LoVo (cell line): ENCODE data around the gene SMCO2.
A peak's percentile ranks its signal among the peaks of the same experiment; 100 is the strongest.

Experiments
- DNase-seq: peaks from one replicate; pipeline ENCODE4 v3.0.0-alpha.2; 2016; ENCODE audit warnings: low spot score

The SMCO2 gene

GRCh38 chr12:27453421-27453820, 6.9 kb downstream of the SMCO2 start:
- no peak for DNase-seq

DNA sequence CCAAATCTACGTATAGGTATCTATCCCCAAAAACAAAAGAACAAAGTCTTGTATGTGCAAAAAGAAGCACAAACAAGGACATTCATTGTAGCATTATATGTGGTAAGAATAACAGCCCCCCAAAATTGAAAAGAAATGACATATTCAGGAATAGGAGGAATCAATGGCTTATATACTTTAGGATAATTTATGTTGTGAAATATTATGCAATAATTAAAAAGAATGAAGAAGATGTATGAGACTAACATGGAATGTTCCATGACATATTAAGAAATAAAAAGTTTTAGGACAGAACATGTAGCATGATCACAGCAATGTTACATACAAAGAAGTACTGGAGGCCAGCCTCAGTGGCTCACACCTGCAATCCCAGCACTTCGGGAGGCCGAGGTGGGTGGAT, 9.1 kb downstream of the SMCO2 start:
- no peak for DNase-seq

- peak; percentile 51 for DNase-seq
Observed at GRCh38 chr12:27456618-27457017, 10.1 kb downstream of the SMCO2 start.

DNA sequence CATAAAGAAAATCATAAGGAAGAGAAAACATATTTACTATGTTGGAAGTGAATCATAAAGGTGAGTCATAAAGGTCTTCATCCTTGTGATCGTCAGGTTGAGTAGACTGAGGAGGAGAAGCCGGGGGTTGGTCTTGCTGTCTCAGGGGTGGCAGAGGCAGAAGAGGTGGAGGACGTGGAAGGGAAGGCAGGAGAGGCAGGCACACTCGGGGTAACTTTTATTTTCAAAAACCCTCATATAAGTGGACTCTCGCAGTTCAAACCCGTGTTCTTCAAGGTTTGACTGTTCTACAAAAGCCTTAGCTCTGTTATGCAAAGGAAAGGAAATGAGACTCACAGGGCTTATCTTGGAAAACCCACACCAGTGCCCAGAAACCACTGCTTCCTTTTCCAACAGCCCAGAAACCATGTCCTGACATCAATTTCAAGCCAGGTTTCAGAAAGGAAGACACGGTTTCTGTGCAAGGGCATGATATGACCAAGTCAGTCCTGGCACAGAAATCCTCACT, 14.0 kb downstream of the SMCO2 start:
- peak; percentile 89 for DNase-seq

GRCh38 chr12:27462151-27462694, 15.7 kb downstream of the SMCO2 start:
- DNase-seq: no peak

GRCh38 chr12:27462851-27463250, 16.3 kb downstream of the SMCO2 start:
- DNase-seq: no peak

GRCh38 chr12:27463511-27464219, 17.1 kb downstream of the SMCO2 start:
- no peak for DNase-seq

DNA sequence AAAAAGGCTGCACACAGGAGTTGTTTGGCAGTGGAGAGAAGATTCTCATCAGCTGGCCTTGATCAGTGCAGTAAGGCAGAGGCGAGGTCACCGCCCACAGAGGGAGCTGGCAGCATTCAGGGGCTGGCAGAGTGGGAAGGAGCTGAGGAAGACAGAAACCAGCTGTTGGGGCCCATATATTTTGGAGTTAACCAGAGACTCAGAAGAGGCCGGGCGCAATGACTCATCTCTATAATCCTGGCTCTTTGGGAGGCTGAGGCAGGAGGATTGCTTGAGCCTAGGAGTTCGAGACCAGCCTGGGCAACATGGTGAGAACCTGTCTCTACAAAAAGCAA, 17.7 kb downstream of the SMCO2 start:
- DNase-seq: no peak

DNA sequence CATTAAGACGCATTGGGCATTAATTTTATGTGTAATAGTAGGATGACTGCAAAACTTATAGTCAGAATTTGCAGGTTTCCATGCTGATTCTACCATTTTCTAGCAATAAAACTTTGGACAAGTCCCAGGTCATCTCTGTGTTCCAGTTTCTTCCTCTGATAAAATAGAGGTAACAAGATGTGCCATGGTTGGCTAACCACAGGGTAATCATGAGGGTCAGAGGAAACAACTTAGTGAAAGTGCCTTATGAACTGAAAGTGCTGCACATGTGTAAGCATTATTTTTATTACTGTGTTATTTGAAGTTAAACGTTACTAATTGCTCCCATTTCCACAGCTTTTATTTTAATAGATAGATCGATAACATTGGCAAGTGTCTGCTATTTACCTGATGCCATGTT, 21.1 kb downstream of the SMCO2 start:
- DNase-seq: no peak

GRCh38 chr12:27468241-27468640, 21.7 kb downstream of the SMCO2 start:
- no peak for DNase-seq

DNA sequence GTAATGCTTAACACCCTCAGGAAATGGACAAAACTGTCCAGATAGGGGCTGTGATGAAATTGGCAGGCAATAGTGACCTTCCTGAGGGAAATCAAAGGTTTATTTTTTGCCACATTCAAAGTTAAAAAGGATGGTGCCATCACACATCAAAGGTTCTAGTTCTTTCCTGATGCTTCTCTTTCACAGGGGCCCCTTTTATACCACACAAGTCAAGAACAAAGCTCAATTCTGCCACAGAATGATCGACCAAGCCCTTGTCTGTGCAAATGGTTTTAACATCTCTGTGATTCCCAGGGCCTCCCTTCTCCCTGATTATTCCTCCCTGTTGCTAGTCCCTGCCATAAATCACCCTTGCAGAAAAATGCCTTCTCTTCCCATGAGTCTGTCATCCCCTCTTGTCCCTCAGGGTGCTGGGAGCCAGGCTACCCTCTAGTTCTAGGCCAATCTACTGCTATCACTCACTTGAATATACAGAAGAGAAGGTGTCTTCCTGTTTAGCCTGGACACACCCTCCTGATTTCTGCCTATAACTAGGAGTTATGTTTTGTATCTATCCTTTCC, 22.7 kb downstream of the SMCO2 start:
- no peak for DNase-seq

- no peak for DNase-seq
Observed at GRCh38 chr12:27472604-27473003, 26.1 kb downstream of the SMCO2 start.

DNA sequence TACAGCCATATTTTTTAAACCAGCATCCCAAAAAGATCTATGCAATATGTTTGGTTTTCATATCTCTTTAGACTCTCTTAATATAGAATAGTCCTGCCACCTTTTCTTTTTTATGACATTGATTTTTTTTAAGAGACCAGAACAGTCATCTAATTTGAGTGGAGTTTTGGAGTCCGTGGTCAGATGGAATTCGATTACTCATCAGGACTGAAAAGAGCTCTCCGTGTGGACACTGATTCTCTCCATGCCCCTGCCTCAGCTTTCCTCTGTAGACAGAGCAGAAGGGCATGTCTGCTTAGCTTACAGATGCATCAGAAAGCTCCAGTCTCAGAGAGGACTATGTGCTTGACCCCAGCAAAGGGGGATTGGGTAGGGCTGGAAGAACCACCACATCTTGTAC, 27.8 kb downstream of the SMCO2 start:
- peak; percentile 63 for DNase-seq

- DNase-seq: no peak
Observed at GRCh38 chr12:27477049-27477448, 30.5 kb downstream of the SMCO2 start.

DNA sequence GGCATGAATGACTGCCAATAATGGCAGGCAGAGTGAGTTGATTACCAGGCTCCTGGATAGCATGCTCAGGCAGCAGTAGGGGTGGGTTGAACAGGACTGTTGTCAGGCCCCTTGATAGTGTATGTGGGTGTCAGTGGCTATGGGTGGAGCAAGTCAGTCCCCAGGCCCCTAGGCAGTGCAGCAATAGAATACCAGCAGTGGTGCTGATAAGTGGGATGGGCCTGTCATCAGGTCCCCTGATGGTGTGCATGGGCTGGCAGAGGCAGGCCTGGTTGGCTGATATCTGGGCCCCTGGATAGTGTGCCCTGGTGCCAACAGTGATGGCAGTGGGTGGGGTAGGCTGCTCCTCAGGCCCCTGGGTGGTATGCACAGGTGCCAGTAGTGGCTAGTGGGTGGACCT, 32.4 kb downstream of the SMCO2 start:
- DNase-seq: no peak

GRCh38 chr12:27480016-27480415, 33.5 kb downstream of the SMCO2 start:
- DNase-seq: no peak

GRCh38 chr12:27486961-27487360, 40.4 kb downstream of the SMCO2 start:
- no peak for DNase-seq

- DNase-seq: peak; percentile 14
Observed at GRCh38 chr12:27488479-27488878, 41.9 kb downstream of the SMCO2 start.

- DNase-seq: no peak
Observed at GRCh38 chr12:27491226-27491625, 44.7 kb downstream of the SMCO2 start.

- DNase-seq: peak; percentile 38
Observed at GRCh38 chr12:27493260-27493940, 46.9 kb downstream of the SMCO2 start.

GRCh38 chr12:27497446-27497845, 50.9 kb downstream of the SMCO2 start:
- DNase-seq: no peak

DNA sequence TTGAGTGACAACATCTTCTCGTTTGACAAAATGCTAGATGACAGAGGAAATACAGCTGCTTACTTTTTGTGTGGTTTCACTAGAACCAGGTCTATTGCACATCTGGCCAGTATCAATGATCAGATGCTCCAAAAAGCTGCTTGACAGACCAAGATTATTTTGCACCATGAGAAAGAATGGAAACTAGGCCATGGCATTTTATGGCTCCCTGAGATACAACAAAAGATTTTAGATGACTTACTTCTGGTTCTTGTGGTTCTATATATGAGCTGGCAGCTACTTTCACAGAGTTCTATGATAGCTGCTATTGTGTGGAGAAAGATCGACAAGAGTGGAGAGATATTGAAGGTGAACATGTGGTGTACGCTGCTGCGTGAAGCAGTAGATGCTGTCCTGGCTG, 51.6 kb downstream of the SMCO2 start:
- no peak for DNase-seq

DNA sequence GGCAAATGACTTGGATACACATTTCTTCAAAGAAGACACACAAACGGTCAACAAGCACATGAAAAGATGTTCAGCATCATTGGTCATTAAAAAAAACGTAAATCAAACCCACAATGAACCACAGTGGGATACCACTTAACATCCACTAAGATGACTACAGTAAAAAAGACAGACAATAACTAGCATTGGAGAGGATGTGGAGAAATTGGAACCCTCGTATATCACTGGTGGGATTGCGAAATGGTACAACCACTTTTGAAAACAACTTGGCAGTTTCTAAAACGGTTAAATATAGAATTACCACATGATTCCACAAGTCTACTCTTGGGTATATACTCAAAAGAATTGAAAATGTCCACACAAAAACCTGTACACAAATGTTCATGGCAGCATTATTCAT, 52.2 kb downstream of the SMCO2 start:
- no peak for DNase-seq
